GM18907 (cell line): ENCODE results near the gene NUP93.

ENCODE experiments used
- ATAC-seq: cut with Tn5 transposase; IDR thresholded peaks from one replicate; pipeline ENCODE4 v1.9.1; 2021; ENCODE audit warnings: mild to moderate bottlenecking, moderate library complexity; ENCODE audit not compliant: unreplicated experiment

NUP93 gene

GRCh38 chr16:56741399-56741798 is 11.5 kb downstream of the NUP93 start:
- ATAC-seq: no peak

- no peak for ATAC-seq
Measured at GRCh38 chr16:56742030-56742984, 12.4 kb downstream of the NUP93 start.

- ATAC-seq: no peak
Measured at GRCh38 chr16:56743840-56744239, 13.9 kb downstream of the NUP93 start.

- no peak for ATAC-seq
Measured at GRCh38 chr16:56744996-56745640, 15.2 kb downstream of the NUP93 start.

GRCh38 chr16:56747486-56748045 is 17.6 kb downstream of the NUP93 start:
- no peak for ATAC-seq

- no peak for ATAC-seq
Measured at GRCh38 chr16:56748191-56748590, 18.3 kb downstream of the NUP93 start.

GRCh38 chr16:56748826-56749225 is 18.9 kb downstream of the NUP93 start:
- no peak for ATAC-seq

GRCh38 chr16:56749672-56750491 is 20.0 kb downstream of the NUP93 start:
- ATAC-seq: no peak

- no peak for ATAC-seq
Measured at GRCh38 chr16:56753410-56753809, 23.5 kb downstream of the NUP93 start.

GRCh38 chr16:56755038-56755437 is 25.1 kb downstream of the NUP93 start:
- ATAC-seq: no peak

- no peak for ATAC-seq
Measured at GRCh38 chr16:56758432-56758831, 28.5 kb downstream of the NUP93 start.

GRCh38 chr16:56758930-56759329 is 29.0 kb downstream of the NUP93 start:
- ATAC-seq: no peak

GRCh38 chr16:56763291-56763916 is 33.5 kb downstream of the NUP93 start:
- no peak for ATAC-seq

GRCh38 chr16:56764835-56765234 is 34.9 kb downstream of the NUP93 start:
- no peak for ATAC-seq

- no peak for ATAC-seq
Measured at GRCh38 chr16:56765949-56766348, 36.0 kb downstream of the NUP93 start.

GRCh38 chr16:56767024-56767423 is 37.1 kb downstream of the NUP93 start:
- no peak for ATAC-seq

GRCh38 chr16:56769677-56770076 is 39.7 kb downstream of the NUP93 start:
- no peak for ATAC-seq

GRCh38 chr16:56771558-56772279 is 41.8 kb downstream of the NUP93 start:
- ATAC-seq: no peak

- no peak for ATAC-seq
Measured at GRCh38 chr16:56773532-56773931, 43.6 kb downstream of the NUP93 start.
